Measurements from ENCODE around the gene ATP2B2. TPM values are rescaled to one million over a fixed set of nuclear protein-coding genes. Genes with fewer than 3 reads are reported as not detected.

The ATP2B2 gene
- total and polyA plus RNA-seq, 2 donors (not counting 1 experiment from before 2014, with no cell fraction given) = not detected

GRCh38 chr3:10502185-10502880 is 3.1 kb downstream of the ATP2B2 start:
- Histone ChIP-seq H3K4me1 (ENCODE audit: control insufficient read depth in 2 of 2, insufficient read depth in 2 of 2, low read length in 2 of 2) (peaks cover 6 to 10% of the 10 kb centered on the region in 2 donors), H3K27me3 (replicated peaks in 1 of 4; ENCODE audit: control extremely low read depth in 1 of 4, control insufficient read depth in 3 of 4, insufficient read depth in 4 of 4, low read length in 3 of 4) (peaks cover 0 to 33% (median 8%) of the 10 kb centered on the region in 4 experiments), H3K9me3 (ENCODE audit: control extremely low read depth in 1 of 3, control insufficient read depth in 2 of 3, insufficient read depth in 1 of 3, low read length in 2 of 3) (no peaks in the 10 kb centered on the region), H3K36me3 (replicated peaks in 1 of 2; ENCODE audit: control extremely low read depth in 1 of 2, control insufficient read depth in 1 of 2, extremely low read depth in 1 of 2, insufficient read depth in 2 of 2, low read length in 1 of 2) (no peaks in the 10 kb centered on the region), H3K4me3 (ENCODE audit: control extremely low read depth in 1 of 5, extremely low read depth in 1 of 5, insufficient read depth in 1 of 5, low read depth in 2 of 5, low read length in 4 of 5) (no peak overlapping the region), H4K20me1 (ENCODE audit: control insufficient read depth, insufficient read depth, low read length, poor library complexity, severe bottlenecking) (no peaks in the 10 kb centered on the region), H3K9ac (ENCODE audit: low read length) (no peak overlapping the region), H3K27ac (ENCODE audit: low read length in 2 of 2) (no peak overlapping the region), H3K4me2 (replicated peaks; ENCODE audit: low read depth, low read length, poor library complexity, severe bottlenecking) (no peak overlapping the region), H2AFZ (ENCODE audit: insufficient read depth, low read depth, low read length, poor library complexity, severe bottlenecking) (no peak overlapping the region), H3K79me2 (ENCODE audit: control insufficient read depth, insufficient read depth, low read length) (no peaks in the 10 kb centered on the region)
- Mint-ChIP-seq H3K27me3 (peaks cover 19% of the 10 kb centered on the region), H3K9me3 (ENCODE audit: insufficient read depth) (no peaks in the 10 kb centered on the region), H3K4me3 (no peak overlapping the region), H3K4me1 (peaks cover 8% of the 10 kb centered on the region), H3K27ac (no peak overlapping the region)
- intact Hi-C loops (cut with micrococcal nuclease) = no loop called here
- POLR2A ChIA-PET = no interaction called here
- ATAC-seq (ENCODE audit: low read depth) (no peak), DNase-seq (no peak)
- CTCF ChIA-PET = no interaction called here
- 81% methylated on average over 12 of the region's 12 CpGs for WGBS (ENCODE audit: insufficient coverage)
- no peak for TF ChIP-seq EZH2 (IDR thresholded peaks at IDR 0.05; ENCODE audit: borderline replicate concordance, insufficient read depth, low read depth, low read length, poor library complexity, severe bottlenecking)
- no peak for TF ChIP-seq CTCF (IDR thresholded peaks at IDR 0.05)

- intact Hi-C loops (cut with micrococcal nuclease) = no loop called here
Measured at GRCh38 chr3:10501664-10502052, 3.7 kb downstream of the ATP2B2 start.

More at GRCh38 chr3:10501664-10502052, 3.7 kb downstream of the ATP2B2 start:
- Mint-ChIP-seq H3K27me3 (peaks cover 19% of the 10 kb centered on the region), H3K27ac (no peak overlapping the region), H3K4me3 (no peak overlapping the region), H3K4me1 (peaks cover 8% of the 10 kb centered on the region), H3K9me3 (ENCODE audit: insufficient read depth) (no peaks in the 10 kb centered on the region)
- Histone ChIP-seq H3K9ac (ENCODE audit: low read length) (no peak overlapping the region), H3K27ac (ENCODE audit: low read length in 2 of 2) (no peak overlapping the region), H3K4me3 (ENCODE audit: control extremely low read depth in 1 of 5, extremely low read depth in 1 of 5, insufficient read depth in 1 of 5, low read depth in 2 of 5, low read length in 4 of 5) (no peak overlapping the region), H3K79me2 (ENCODE audit: control insufficient read depth, insufficient read depth, low read length) (no peaks in the 10 kb centered on the region), H3K27me3 (replicated peaks in 1 of 4; ENCODE audit: control extremely low read depth in 1 of 4, control insufficient read depth in 3 of 4, insufficient read depth in 4 of 4, low read length in 3 of 4) (peaks cover 0 to 33% (median 9%) of the 10 kb centered on the region in 4 experiments), H2AFZ (ENCODE audit: insufficient read depth, low read depth, low read length, poor library complexity, severe bottlenecking) (no peak overlapping the region), H3K4me2 (replicated peaks; ENCODE audit: low read depth, low read length, poor library complexity, severe bottlenecking) (no peak overlapping the region), H3K9me3 (ENCODE audit: control extremely low read depth in 1 of 3, control insufficient read depth in 2 of 3, insufficient read depth in 1 of 3, low read length in 2 of 3) (no peaks in the 10 kb centered on the region), H3K4me1 (ENCODE audit: control insufficient read depth in 2 of 2, insufficient read depth in 2 of 2, low read length in 2 of 2) (peaks cover 6 to 10% of the 10 kb centered on the region in 2 donors), H4K20me1 (ENCODE audit: control insufficient read depth, insufficient read depth, low read length, poor library complexity, severe bottlenecking) (no peaks in the 10 kb centered on the region), H3K36me3 (replicated peaks in 1 of 2; ENCODE audit: control extremely low read depth in 1 of 2, control insufficient read depth in 1 of 2, extremely low read depth in 1 of 2, insufficient read depth in 2 of 2, low read length in 1 of 2) (no peaks in the 10 kb centered on the region)
- ATAC-seq (ENCODE audit: low read depth) (no peak), DNase-seq (no peak)
- WGBS (ENCODE audit: insufficient coverage) = 100% methylated on average over 1 of the region's 3 CpGs
- no peak for TF ChIP-seq CTCF (IDR thresholded peaks at IDR 0.05)
- ChIA-PET CTCF (no interaction called here), POLR2A (no interaction called here)

Measured in B cell (primary cell).